ENCODE results near the gene SLC38A2. TPM values are rescaled to one million over a fixed set of nuclear protein-coding genes. Genes with fewer than 3 reads are reported as not detected.

The SLC38A2 gene
- total RNA-seq = 100 to 1,000 TPM; 227 to 230 TPM

DNA sequence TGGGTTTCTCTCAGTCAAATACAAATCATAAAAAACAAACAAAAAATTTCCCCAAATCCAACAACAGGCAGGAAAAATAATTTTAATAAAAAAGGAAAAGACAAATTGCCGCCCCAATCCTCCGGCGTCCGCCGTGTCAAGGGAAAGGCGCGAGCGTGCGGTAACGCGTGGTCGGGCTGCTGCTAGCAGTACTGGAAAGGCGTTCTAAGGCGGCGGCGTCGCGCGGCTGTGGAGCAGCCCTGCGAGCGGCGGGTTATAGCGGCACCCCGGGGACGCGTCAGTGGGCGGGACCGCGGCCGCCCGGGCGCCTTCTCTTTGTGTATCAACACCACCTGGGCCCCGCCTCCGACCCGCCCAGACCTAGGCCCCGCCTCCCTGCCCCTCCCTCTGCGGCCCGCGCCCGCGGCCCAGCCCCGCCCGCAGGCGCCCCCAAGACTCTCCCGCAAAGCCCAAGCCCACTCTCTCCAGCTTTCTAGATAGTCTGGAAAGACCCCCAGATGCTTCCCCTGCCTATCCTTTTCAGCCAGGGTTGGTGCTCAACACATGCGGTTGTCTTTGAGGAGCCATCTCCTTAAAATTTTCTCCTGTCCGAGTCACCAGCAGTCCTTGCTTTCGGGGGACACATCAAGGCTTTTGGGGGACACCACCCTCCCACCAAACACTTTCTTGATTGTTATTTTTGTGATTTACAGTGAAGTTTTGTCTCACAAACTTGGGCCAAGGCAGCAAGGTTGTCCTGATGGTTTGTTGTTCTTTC is at the start of gene SLC38A2:
TSS of gene SLC38A2 (minus strand) at position 230 of the 757 bp plus-strand sequence. CDS start 1,480 bp downstream, outside the sequence.
- Mint-ChIP-seq H3K4me1 (peaks cover 41% of the 10 kb centered on the region), H3K4me3 (peak within 1 kb of the TSS; percentile 95), H3K27me3 (peaks cover 11% of the 10 kb centered on the region), H3K36me3 (peaks cover 46% of the 10 kb centered on the region), H3K27ac (peak within 1 kb of the TSS; percentile 100), H3K9me3 (peaks cover 3% of the 10 kb centered on the region)
- DNase-seq = peak; percentile 95

DNA sequence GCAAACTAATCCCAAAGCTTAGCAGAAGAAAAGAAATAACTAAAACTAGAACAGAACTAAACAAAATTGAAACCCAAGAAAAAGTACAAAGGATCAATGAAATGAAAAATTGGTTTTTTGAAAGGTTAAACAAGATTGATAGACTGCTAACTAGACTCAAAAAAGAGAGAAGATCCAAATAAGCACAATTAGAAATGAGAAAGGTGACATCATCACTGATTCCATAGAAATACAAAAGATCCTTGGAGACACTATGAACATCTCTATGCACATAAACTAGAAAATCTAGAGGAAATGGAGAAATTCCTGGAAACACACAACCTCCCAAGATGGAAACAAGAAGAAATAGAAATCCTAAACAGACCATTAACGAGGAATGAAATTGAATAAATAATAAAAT is 47.1 kb upstream of the SLC38A2 start:
- peaks cover 10% of the 10 kb centered on the region for H3K36me3 Mint-ChIP-seq
- H3K4me3 Mint-ChIP-seq = no peak overlapping the region
- H3K27me3 Mint-ChIP-seq = no peaks in the 10 kb centered on the region
- peaks cover 22% of the 10 kb centered on the region for H3K9me3 Mint-ChIP-seq
- no peak overlapping the region for H3K27ac Mint-ChIP-seq
- DNase-seq = no peak
- H3K4me1 Mint-ChIP-seq = no peaks in the 10 kb centered on the region

DNA sequence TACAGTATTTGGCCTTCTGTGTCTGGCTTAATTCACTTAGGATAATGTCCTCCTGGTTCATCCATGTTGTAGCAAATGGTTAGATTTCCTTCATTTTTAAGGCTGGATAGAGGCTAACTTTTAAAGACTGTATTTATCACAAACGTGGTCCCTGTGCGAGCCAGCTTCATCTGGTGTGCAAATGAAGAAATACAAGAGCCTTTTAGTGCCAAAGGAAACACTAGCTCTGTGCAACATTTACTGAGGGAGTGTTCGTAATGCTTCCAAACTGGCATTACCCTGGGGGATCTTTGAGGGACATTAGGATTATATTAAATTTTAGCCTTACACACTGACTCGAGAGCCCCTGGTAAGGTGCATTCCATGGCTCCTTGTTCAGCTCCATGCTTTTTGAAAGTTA is 43.0 kb upstream of the SLC38A2 start:
- H3K9me3 Mint-ChIP-seq = peaks cover 11% of the 10 kb centered on the region
- H3K4me3 Mint-ChIP-seq = no peak overlapping the region
- no peaks in the 10 kb centered on the region for H3K27me3 Mint-ChIP-seq
- H3K4me1 Mint-ChIP-seq = no peaks in the 10 kb centered on the region
- no peak overlapping the region for H3K27ac Mint-ChIP-seq
- DNase-seq = no peak
- H3K36me3 Mint-ChIP-seq = no peaks in the 10 kb centered on the region

DNA sequence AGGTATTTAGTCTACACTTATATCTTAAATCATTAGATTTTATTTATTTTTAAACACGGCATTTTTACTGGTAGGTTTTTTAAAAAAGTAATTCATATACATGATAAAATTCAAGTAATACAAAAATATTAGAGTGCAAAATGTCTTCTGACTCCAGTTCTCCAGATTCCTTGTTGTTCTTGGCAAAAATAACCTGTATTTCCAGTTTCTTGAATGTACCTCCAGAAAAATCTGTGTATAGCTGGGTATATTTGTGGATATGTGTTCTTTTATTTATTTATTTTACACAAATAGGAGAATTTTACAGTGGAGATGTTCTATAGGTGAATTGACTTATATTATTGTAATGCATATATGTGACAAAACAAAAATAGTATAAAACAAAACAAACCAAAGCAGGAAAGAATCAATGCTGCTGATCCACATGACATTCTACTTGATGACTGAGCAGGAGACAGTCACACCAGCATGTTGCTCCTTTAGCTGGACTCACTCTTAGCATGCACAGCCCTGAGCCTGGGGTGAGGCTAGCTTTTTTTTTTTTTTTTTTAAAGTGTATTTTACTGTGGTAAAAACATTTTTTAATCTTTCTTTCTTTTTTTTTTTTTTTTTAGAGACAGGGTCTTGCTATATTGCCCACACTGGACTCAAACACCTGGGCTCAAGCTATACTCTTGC is 42.2 kb upstream of the SLC38A2 start:
- no peak overlapping the region for H3K27ac Mint-ChIP-seq
- peaks cover 6% of the 10 kb centered on the region for H3K9me3 Mint-ChIP-seq
- DNase-seq = no peak
- H3K4me1 Mint-ChIP-seq = no peaks in the 10 kb centered on the region
- H3K36me3 Mint-ChIP-seq = no peaks in the 10 kb centered on the region
- H3K27me3 Mint-ChIP-seq = no peaks in the 10 kb centered on the region
- no peak overlapping the region for H3K4me3 Mint-ChIP-seq

DNA sequence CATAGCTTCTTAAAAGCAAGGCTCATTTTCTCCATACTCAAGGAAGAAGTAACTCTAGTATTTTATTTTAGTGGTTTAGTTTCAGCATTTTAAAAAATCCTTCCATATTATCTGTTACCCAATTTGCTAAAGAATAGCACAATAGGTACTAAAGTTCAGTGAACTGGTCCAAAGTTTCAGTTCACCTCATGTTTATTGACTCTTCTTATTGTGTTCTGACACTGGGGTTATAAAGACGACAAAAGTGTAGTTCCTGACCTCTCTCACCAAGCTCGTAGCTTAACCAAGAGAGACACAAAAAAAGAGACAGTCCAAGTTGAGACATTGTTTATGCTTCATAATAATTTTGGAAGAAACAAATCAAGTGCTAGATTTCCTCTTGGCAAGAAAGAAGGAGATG is 40.8 kb upstream of the SLC38A2 start:
- no peaks in the 10 kb centered on the region for H3K4me1 Mint-ChIP-seq
- no peak overlapping the region for H3K27ac Mint-ChIP-seq
- H3K36me3 Mint-ChIP-seq = no peaks in the 10 kb centered on the region
- no peaks in the 10 kb centered on the region for H3K27me3 Mint-ChIP-seq
- DNase-seq = no peak
- no peaks in the 10 kb centered on the region for H3K9me3 Mint-ChIP-seq
- no peak overlapping the region for H3K4me3 Mint-ChIP-seq

DNA sequence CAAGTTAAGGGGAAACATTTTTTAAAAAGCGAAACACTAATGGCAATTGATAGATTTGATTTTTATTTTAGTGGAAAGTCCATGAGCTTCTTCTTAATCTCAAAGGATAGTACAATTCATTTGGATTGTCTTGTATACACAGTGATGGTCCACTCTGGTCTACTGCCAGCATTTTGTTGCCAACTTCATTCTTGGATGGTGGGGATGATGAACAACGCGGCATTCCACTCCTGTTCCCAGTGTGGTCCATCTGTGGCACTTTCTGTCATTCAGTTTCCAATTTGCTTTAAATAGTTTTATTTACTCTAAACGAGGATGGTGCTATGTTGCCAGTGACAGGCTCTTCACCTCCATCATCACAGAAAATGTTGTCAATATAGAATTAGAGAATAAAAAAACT is 40.3 kb upstream of the SLC38A2 start:
- Mint-ChIP-seq H3K36me3 (no peaks in the 10 kb centered on the region), H3K27me3 (no peaks in the 10 kb centered on the region), H3K4me1 (peaks cover under 1% of the 10 kb centered on the region), H3K4me3 (no peak overlapping the region), H3K27ac (no peak overlapping the region), H3K9me3 (no peaks in the 10 kb centered on the region)
- no peak for DNase-seq

DNA sequence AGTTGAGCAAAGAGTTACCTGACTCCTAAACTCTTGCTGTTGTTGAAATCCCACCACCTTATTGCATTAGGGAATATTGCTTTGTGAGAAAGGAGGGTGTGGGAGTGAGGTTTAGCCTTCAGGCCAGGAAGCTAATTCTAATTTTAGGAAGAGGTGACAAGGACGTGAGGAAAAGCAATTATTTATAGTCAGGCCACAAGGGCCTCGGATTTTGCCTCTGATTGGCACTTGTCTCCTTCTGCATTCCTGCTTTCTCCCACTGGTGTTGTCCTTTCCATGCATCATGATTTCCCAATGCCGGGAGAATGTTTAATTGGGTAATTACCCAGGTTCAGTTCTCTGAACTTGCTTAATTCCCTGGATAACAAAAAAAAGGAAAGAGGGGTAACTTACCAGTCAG is 37.9 kb upstream of the SLC38A2 start:
- H3K27me3 Mint-ChIP-seq = no peaks in the 10 kb centered on the region
- no peak for DNase-seq
- H3K27ac Mint-ChIP-seq = no peak overlapping the region
- peaks cover 3% of the 10 kb centered on the region for H3K36me3 Mint-ChIP-seq
- H3K4me3 Mint-ChIP-seq = no peak overlapping the region
- H3K4me1 Mint-ChIP-seq = peaks cover 9% of the 10 kb centered on the region
- H3K9me3 Mint-ChIP-seq = no peaks in the 10 kb centered on the region

DNA sequence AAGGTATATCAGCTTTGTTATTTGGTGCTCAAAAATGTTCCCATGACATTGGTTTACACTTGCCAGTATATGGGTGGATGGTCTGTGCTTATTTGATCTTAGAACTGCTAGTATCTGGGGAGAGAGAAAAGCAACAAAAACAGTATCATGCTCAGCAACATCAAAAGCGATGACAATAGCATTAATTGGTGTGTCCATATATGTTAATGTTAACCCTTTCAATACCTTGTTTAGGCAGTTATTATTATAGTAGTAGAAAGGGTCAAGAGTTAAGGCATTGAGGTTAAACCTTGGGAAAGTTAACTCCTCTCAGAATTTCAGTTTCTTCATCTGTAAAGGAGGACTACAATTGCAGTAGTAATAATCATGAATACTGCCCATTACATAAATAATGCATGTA is 37.4 kb upstream of the SLC38A2 start:
- no peaks in the 10 kb centered on the region for H3K9me3 Mint-ChIP-seq
- no peaks in the 10 kb centered on the region for H3K27me3 Mint-ChIP-seq
- peaks cover 4% of the 10 kb centered on the region for H3K36me3 Mint-ChIP-seq
- H3K4me1 Mint-ChIP-seq = peaks cover 10% of the 10 kb centered on the region
- no peak overlapping the region for H3K27ac Mint-ChIP-seq
- no peak for DNase-seq
- no peak overlapping the region for H3K4me3 Mint-ChIP-seq

DNA sequence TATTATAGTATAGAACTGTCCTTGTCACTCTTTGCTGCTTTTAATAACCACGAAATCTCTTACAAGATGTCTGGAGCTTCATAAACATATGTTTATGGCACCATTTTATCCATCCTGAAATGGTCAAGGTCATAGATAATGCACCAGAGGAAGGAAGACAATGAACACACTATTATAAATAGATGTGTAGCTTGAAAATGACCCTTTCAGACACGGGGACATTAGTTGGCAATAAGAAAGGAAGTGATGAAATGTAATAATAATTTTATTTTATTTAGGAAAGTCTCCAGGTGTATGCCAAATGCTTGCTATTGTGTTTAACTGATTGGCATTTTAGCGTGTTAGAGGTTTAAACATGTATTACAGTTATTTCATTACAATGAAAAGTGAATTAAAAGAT is 36.8 kb upstream of the SLC38A2 start:
- H3K4me1 Mint-ChIP-seq = peaks cover 15% of the 10 kb centered on the region
- peaks cover 4% of the 10 kb centered on the region for H3K36me3 Mint-ChIP-seq
- no peak for DNase-seq
- no peaks in the 10 kb centered on the region for H3K27me3 Mint-ChIP-seq
- H3K4me3 Mint-ChIP-seq = no peak overlapping the region
- no peaks in the 10 kb centered on the region for H3K9me3 Mint-ChIP-seq
- no peak overlapping the region for H3K27ac Mint-ChIP-seq

DNA sequence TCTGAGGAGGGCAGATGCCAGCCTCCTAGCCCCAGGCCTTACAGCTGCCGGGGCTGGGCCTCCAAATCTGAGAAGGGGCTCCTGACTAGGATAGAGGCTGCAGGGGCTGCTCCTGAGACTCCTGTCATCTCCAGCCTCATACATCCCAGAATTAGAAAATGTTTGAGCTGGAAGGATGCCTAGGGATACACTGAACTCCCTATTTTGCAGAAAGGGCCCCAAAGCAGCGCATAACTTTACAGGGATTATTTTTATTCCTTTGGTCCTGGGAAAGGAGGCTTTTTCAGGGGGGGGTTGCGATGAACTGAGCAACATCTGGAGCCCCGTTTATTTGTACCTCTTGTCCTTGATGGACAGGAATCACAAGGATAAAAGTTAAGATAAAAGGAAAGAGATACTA is 35.9 kb upstream of the SLC38A2 start:
- H3K4me3 Mint-ChIP-seq = no peak overlapping the region
- H3K36me3 Mint-ChIP-seq = peaks cover 4% of the 10 kb centered on the region
- peaks cover 23% of the 10 kb centered on the region for H3K4me1 Mint-ChIP-seq
- H3K9me3 Mint-ChIP-seq = no peaks in the 10 kb centered on the region
- no peak overlapping the region for H3K27ac Mint-ChIP-seq
- DNase-seq = no peak
- H3K27me3 Mint-ChIP-seq = no peaks in the 10 kb centered on the region

DNA sequence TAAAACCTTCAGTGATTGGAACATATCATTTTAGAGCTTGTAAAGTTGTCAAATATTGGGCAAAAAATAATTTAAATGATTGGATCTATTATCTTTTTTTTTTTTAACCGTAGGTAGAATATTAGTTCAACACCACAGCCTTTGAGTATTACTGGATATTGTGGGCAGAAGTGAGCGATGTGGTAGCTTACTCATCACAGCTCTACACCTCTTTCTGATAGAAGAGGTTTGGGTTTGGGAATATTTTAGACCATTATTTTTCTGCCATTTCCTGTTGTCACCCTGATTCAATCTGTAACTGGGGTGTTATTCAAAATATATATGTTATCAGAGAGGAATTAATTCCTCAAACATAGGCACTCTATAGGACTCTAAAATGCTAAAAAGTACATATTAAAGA is 34.8 kb upstream of the SLC38A2 start:
- Mint-ChIP-seq H3K9me3 (no peaks in the 10 kb centered on the region), H3K27me3 (no peaks in the 10 kb centered on the region), H3K4me1 (peaks cover 34% of the 10 kb centered on the region), H3K4me3 (no peak overlapping the region), H3K27ac (no peak overlapping the region), H3K36me3 (peaks cover 4% of the 10 kb centered on the region)
- no peak for DNase-seq

DNA sequence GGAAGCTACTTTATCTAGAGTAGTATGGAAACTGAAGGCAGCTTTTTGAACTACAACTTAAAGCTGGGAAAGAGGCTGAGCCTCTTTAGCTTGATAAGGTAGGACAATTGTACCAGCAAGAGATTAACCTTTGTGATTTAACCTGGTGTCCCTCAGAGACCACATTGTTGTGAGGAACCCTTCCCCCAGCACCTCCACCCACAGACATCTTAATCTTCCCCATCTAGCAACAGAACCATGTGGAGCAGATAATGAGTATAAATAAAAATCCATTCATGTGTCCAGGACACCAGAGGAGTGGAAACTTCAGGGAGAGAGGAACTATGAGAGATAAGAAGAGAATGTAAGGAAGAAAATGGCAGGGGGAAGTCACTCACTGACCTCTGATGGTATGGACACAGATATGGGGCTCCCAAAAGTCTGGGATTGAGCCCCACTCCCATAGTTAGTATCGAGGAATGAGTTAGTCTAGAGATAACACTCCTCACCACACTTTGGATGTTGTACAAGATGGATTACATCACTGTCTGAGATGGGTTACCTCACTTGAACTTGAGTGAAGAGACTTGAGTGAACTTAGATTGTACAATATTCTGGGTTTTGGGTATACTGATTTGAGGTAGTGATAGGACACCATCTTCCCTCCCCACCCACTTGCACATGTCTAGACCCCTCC is 33.9 kb upstream of the SLC38A2 start:
- Mint-ChIP-seq H3K4me1 (peaks cover 38% of the 10 kb centered on the region), H3K27me3 (no peaks in the 10 kb centered on the region), H3K4me3 (no peak overlapping the region), H3K27ac (no peak overlapping the region), H3K9me3 (no peaks in the 10 kb centered on the region), H3K36me3 (peaks cover 4% of the 10 kb centered on the region)
- DNase-seq = no peak

DNA sequence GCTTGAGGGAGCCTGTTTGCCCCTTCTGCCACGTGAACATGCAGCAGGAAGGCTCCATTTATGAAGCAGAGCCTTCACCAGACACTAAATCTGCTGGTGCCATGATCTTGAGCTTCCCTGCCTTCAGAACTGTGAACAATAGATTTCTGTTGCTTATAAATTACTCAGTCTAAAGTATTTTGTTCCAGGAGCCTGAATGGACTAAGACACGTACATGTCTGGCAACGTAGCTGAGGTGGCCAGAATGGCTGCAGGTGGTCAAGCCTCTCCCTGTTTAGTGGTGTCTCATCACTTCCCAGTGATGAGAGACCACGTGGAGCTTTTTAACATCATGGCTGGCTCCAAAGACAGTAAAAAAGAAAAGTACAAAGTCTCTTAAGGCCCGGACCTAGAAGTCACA is 32.2 kb upstream of the SLC38A2 start:
- no peak overlapping the region for H3K4me3 Mint-ChIP-seq
- peaks cover 5% of the 10 kb centered on the region for H3K9me3 Mint-ChIP-seq
- no peaks in the 10 kb centered on the region for H3K27me3 Mint-ChIP-seq
- no peak overlapping the region for H3K27ac Mint-ChIP-seq
- peaks cover 8% of the 10 kb centered on the region for H3K36me3 Mint-ChIP-seq
- DNase-seq = no peak
- H3K4me1 Mint-ChIP-seq = peaks cover 42% of the 10 kb centered on the region

DNA sequence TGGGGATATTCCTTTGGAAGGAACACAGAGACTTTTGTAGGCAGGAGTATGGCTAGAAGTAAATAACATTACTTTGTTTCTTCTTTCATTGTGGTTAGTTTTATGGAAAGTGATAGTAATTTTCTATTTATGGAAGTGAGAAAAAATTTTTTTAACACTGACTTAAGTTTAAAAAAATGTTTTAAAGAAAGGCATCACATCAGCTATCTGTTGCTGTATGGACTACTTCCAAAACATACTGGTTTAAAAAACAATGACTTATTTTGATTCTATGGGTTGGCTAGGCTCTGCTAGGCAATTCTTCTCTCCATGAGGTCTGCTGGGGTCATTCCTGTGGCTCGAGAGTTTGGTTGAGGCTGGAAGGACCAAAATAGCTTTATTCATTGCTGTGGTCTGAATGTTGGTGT is 31.7 kb upstream of the SLC38A2 start:
- H3K4me3 Mint-ChIP-seq = no peak overlapping the region
- H3K36me3 Mint-ChIP-seq = peaks cover 12% of the 10 kb centered on the region
- peaks cover 47% of the 10 kb centered on the region for H3K4me1 Mint-ChIP-seq
- no peak for DNase-seq
- H3K9me3 Mint-ChIP-seq = peaks cover 7% of the 10 kb centered on the region
- peak overlapping the region; percentile 25 for H3K27ac Mint-ChIP-seq
- no peaks in the 10 kb centered on the region for H3K27me3 Mint-ChIP-seq

DNA sequence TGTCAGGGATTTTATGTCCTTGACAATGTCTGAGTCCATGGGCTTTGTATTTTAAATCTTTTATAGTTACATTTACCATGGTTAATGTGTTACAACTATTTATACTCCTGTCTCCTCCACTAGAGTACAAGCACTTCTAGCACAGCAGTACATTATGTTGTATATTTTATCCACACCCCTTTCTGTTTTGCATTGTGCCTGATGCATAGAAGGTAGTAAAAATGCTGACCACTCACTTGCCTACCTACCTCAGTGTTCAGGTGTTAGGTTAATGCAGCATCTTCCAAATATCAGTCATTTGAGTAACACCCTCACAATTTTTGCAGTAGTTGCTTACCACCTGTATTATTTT is 31.1 kb upstream of the SLC38A2 start:
- no peak for DNase-seq
- peaks cover 11% of the 10 kb centered on the region for H3K9me3 Mint-ChIP-seq
- H3K36me3 Mint-ChIP-seq = peaks cover 12% of the 10 kb centered on the region
- no peak overlapping the region for H3K4me3 Mint-ChIP-seq
- no peaks in the 10 kb centered on the region for H3K27me3 Mint-ChIP-seq
- peaks cover 49% of the 10 kb centered on the region for H3K4me1 Mint-ChIP-seq
- no peak overlapping the region for H3K27ac Mint-ChIP-seq

Data from activated naive CD8-positive, alpha-beta T cell treated with anti-CD3 and anti-CD28 coated beads for 36 hours (primary cell).